Loucy (cell line): Measurements from ENCODE around the gene WLS.

Source experiments
- H2AFZ ChIP-seq: fragments of 200-600 bp; sonication (generic); 2 replicates; pipeline ENCODE4 v1.6.0; 2016; ENCODE audit warnings: antibody characterized with exemption, mild to moderate bottlenecking, low read length, moderate library complexity
- H3F3A ChIP-seq: fragments of 200-600 bp; 2 replicates; pipeline ENCODE4 v1.6.0; 2016; ENCODE audit warnings: antibody characterized with exemption, low read depth, mild to moderate bottlenecking
- H3K27me3 ChIP-seq: fragments of 200-600 bp; sonication (generic); 2 replicates; pipeline ENCODE4 v1.6.1; 2014; ENCODE audit warnings: low read length, mild to moderate bottlenecking; ENCODE audit not compliant: insufficient read depth, poor library complexity, severe bottlenecking
- H3K36me3 ChIP-seq: fragments of 200-600 bp; sonication (generic); 2 replicates; pipeline ENCODE4 v1.6.1; 2016; ENCODE audit warnings: low read length; ENCODE audit not compliant: insufficient read depth
- H3K4me1 ChIP-seq: fragments of 200-600 bp; sonication (generic); 2 replicates; pipeline ENCODE4 v1.5.1; 2014; ENCODE audit warnings: low read length, mild to moderate bottlenecking; ENCODE audit not compliant: insufficient read depth, poor library complexity, severe bottlenecking
- H3K4me2 ChIP-seq: fragments of 200-600 bp; sonication (generic); 2 replicates; pipeline ENCODE4 v1.6.0; 2014; ENCODE audit warnings: antibody characterized with exemption, low read length, low read depth, mild to moderate bottlenecking; ENCODE audit not compliant: poor library complexity, severe bottlenecking
- H3K4me3 ChIP-seq: fragments of 200-600 bp; sonication (generic); 2 replicates; pipeline ENCODE4 v1.5.1; 2014; ENCODE audit warnings: low read length, mild to moderate bottlenecking, mixed read lengths; ENCODE audit not compliant: poor library complexity, severe bottlenecking
- H3K79me2 ChIP-seq: fragments of 200-600 bp; sonication (generic); 2 replicates; pipeline ENCODE4 v1.6.1; 2014; ENCODE audit warnings: low read length; ENCODE audit not compliant: insufficient read depth
- H3K9ac ChIP-seq: fragments of 200-600 bp; sonication (generic); 2 replicates; pipeline ENCODE4 v1.6.0; 2014; ENCODE audit warnings: mild to moderate bottlenecking, low read depth, low read length, moderate library complexity; ENCODE audit not compliant: poor library complexity, severe bottlenecking
- H3K9me2 ChIP-seq: fragments of 200-600 bp; sonication (generic); replicated peaks from 2 replicates; pipeline ENCODE4 v1.6.1; 2016; ENCODE audit warnings: low read depth, low read length, mixed read lengths
- H3K9me3 ChIP-seq: fragments of 200-600 bp; sonication (generic); 2 replicates; pipeline ENCODE4 v1.6.1; 2014; ENCODE audit warnings: mild to moderate bottlenecking, antibody characterized with exemption, low read length, low read depth; ENCODE audit not compliant: insufficient read depth
- H4K20me1 ChIP-seq: fragments of 200-600 bp; sonication (generic); 2 replicates; pipeline ENCODE4 v1.6.0; 2014; ENCODE audit warnings: antibody characterized with exemption, low read length, mild to moderate bottlenecking; ENCODE audit not compliant: insufficient read depth, poor library complexity, severe bottlenecking
- CTCF ChIP-seq: fragments of 200-600 bp; sonication (generic); conservative IDR thresholded peaks from 2 replicates; pipeline ENCODE4 v1.5.1; 2014; ENCODE audit warnings: mild to moderate bottlenecking, antibody characterized with exemption, low read length
- EZH2phosphoT487 ChIP-seq: fragments of 200-600 bp; IDR thresholded peaks from 2 replicates; pipeline ENCODE4 v1.6.1; 2018; ENCODE audit warnings: antibody characterized with exemption, mild to moderate bottlenecking, moderate library complexity, borderline replicate concordance

Gene WLS

GRCh38 chr1:68188060-68188538 is 44.2 kb downstream of the WLS start:
- Histone ChIP-seq H2AFZ (no peak overlapping the region), H3K4me2 (no peak overlapping the region), H3K9me3 (no peaks in the 10 kb centered on the region), H3K4me1 (no peaks in the 10 kb centered on the region), H4K20me1 (no peaks in the 10 kb centered on the region), H3K9ac (no peak overlapping the region), H3K4me3 (no peak overlapping the region), H3K79me2 (no peaks in the 10 kb centered on the region), H3K27me3 (no peaks in the 10 kb centered on the region), H3K9me2 (no peaks in the 10 kb centered on the region), H3K36me3 (no peaks in the 10 kb centered on the region), H3F3A (no peaks in the 10 kb centered on the region)
- TF ChIP-seq CTCF (no peak), EZH2phosphoT487 (no peak)

GRCh38 chr1:68185743-68186142 is 46.6 kb downstream of the WLS start:
- H3K9me3 ChIP-seq: no peaks in the 10 kb centered on the region
- H3K36me3 ChIP-seq: no peaks in the 10 kb centered on the region

GRCh38 chr1:68183895-68184294 is 48.4 kb downstream of the WLS start:
- Histone ChIP-seq H3K9me3 (no peaks in the 10 kb centered on the region), H2AFZ (no peak overlapping the region)
- TF ChIP-seq EZH2phosphoT487 (no peak), CTCF (no peak)

More at GRCh38 chr1:68185743-68186142, 46.6 kb downstream of the WLS start:
- H3K4me3 ChIP-seq: no peak overlapping the region
- H4K20me1 ChIP-seq: no peaks in the 10 kb centered on the region
- H3K27me3 ChIP-seq: no peaks in the 10 kb centered on the region
- TF ChIP-seq EZH2phosphoT487 (no peak), CTCF (no peak)
- H3K9ac ChIP-seq: no peak overlapping the region
- H3K9me2 ChIP-seq: no peaks in the 10 kb centered on the region
- no peak overlapping the region for H3K4me2 ChIP-seq
- no peaks in the 10 kb centered on the region for H3K79me2 ChIP-seq
- no peaks in the 10 kb centered on the region for H3K4me1 ChIP-seq
- H3F3A ChIP-seq: no peaks in the 10 kb centered on the region
- no peak overlapping the region for H2AFZ ChIP-seq

More at GRCh38 chr1:68183895-68184294, 48.4 kb downstream of the WLS start:
- Histone ChIP-seq H3F3A (no peaks in the 10 kb centered on the region), H3K27me3 (no peaks in the 10 kb centered on the region), H3K9ac (no peak overlapping the region), H4K20me1 (no peaks in the 10 kb centered on the region), H3K79me2 (no peaks in the 10 kb centered on the region), H3K9me2 (no peaks in the 10 kb centered on the region), H3K36me3 (no peaks in the 10 kb centered on the region), H3K4me3 (no peak overlapping the region), H3K4me2 (no peak overlapping the region), H3K4me1 (no peaks in the 10 kb centered on the region)
